GM18502 (cell line): ENCODE measurements around the gene TLL2.

Experiments used
- ATAC-seq: cut with Tn5 transposase; IDR thresholded peaks from one replicate; pipeline ENCODE4 v1.9.1; 2021; ENCODE audit warnings: mild to moderate bottlenecking; ENCODE audit not compliant: unreplicated experiment, poor library complexity

The TLL2 gene

GRCh38 chr10:96369890-96370583, 143.7 kb downstream of the TLL2 start:
- no peak for ATAC-seq

GRCh38 chr10:96368971-96369370, 144.8 kb downstream of the TLL2 start:
- ATAC-seq = no peak

DNA sequence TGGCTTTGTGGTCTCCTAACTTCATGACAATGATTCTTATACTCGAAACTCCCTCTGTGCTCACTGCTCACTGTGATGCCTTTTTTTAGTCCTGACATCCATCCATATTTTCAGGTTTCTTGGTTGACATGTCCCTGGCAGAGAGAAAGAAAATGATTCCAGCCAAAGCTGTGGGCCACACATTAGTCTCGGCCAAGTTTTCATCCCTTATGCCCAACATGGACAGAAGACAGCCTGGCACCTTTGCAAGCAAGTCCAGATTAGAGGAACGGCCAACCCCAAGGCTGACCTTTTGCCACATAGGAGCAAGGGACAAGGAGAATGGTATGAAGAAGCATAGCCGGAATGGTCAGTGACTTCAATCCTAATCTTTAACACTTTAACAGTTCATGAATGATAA, 146.3 kb downstream of the TLL2 start:
- ATAC-seq = no peak

- no peak for ATAC-seq
These were observed 147.2 kb downstream of the TLL2 start for GRCh38 chr10:96366508-96366907.

GRCh38 chr10:96365571-96365970, 148.2 kb downstream of the TLL2 start:
- no peak for ATAC-seq

- ATAC-seq = no peak
These were observed 153.0 kb downstream of the TLL2 start for GRCh38 chr10:96360766-96361165.

GRCh38 chr10:96360331-96360730, 153.4 kb downstream of the TLL2 start:
- no peak for ATAC-seq

GRCh38 chr10:96359616-96360015, 154.1 kb downstream of the TLL2 start:
- no peak for ATAC-seq

DNA sequence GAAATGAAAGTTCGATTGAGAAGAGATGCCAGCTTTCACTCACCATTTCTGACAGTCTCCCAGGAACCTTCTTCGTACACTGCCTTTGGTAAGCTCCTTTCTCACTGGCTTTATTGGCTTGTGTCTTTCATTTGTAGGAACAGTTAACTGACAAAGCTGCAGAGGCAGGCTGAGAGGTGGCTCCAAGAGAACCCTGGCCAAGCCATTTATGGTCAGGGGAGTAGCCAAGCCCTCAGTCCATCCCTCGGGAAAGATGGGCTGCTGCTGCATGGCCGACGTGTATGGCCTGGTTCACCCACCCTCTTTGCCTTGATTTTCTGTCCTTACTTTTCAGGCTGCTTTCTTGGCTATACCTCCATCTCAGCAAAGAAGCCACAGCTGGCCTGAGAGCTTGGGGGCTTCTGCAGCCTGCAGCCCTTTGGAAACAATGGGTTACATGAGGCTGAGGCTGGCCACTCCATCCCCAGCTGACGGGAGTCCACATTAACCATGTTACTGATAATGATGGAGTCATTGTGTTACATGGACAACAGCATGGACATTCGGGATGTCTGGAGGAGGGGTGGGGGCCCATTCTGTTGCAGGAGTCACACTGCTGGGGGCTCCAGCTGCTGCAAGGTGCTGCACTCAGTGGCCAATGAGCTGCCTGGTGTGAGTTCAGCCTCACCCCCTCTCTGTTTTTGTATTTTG, 154.7 kb downstream of the TLL2 start, which contains the start of gene OPALIN:
Gene OPALIN, minus strand, starts transcription at position 152 of the 690 bp plus-strand sequence. Its CDS starts 106 bp downstream, at position 46.
- ATAC-seq = no peak

GRCh38 chr10:96357038-96357620, 156.6 kb downstream of the TLL2 start:
- ATAC-seq = no peak

DNA sequence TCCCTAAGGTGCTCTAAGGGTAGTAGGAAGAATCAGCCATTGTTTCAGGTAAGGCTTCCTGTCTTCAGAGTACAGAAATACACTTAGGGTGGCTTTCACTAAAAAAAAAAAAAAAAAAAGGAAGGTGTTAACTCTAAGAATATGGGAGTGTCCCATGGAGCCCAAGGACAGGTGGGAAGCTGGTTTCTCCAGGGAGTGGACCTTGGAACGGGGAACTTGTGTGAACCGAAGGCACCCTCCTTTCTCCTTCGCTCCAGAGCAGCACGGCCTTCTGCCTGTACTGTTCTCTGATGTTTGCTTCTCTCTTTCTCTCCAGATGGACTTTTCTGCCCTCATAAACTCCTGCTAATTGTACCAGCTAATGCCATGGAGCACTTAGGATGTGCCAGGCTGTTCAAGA, 161.1 kb downstream of the TLL2 start:
- ATAC-seq = no peak

DNA sequence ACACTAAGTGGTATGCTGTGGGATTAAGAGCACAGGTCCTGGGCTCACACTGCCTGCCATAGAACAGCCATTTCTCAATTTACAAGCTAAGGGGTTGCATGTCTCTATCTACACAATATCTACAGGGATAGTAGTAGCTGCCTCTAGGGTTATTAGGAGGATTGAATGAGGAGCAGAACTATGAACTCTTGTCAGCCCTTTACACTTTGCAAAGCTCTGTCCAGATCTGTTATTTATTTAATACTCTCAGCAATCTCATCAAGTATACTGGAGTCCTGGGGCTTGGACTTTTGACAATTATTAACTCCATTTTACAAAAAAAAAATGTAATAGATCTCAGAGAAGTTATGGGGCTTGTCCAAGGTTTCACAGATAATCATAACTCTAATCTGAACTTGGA, 161.7 kb downstream of the TLL2 start:
- no peak for ATAC-seq

DNA sequence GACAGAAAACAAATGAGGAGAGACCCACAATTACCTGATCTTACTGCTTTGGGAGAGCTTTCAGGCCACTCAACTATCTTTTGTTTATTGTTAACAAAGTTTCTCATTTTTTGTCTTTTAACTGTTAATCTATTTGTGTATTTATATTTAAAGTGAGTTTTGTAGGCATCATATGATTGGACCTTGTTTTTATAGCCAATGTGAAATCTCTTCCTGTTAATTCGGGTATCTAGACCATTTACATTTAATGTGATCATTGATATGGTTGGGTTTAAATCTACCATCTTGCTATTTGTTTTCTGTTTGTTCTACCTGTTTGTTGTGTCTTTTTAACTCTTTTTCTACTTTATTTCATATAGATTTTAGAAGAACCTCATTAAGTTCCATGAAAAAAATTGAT, 167.4 kb downstream of the TLL2 start:
- no peak for ATAC-seq

DNA sequence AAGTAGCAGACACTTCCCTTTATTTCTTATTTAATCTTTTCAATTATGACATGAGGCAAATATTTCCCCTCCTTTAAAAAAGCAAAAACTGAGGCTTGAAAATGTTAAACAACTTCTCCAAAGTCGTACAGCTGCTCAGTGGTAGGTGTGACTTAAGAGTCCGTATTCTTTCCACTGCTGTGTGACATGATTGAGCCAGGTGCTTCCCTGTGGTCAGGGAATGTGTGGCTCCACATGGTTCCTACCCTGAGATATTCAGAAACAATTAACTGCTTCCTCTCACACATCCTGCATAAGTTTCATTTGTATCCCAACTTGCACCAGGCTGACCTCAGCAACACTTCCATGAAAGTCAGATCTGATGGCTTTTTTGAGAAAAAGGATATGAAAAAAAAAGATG, 168.5 kb downstream of the TLL2 start:
- no peak for ATAC-seq

GRCh38 chr10:96344178-96344577, 169.5 kb downstream of the TLL2 start:
- ATAC-seq = no peak

- ATAC-seq = no peak
These were observed 171.3 kb downstream of the TLL2 start for GRCh38 chr10:96342402-96342801.

- no peak for ATAC-seq
These were observed 172.2 kb downstream of the TLL2 start for GRCh38 chr10:96341219-96342182.

- ATAC-seq = no peak
These were observed 173.5 kb downstream of the TLL2 start for GRCh38 chr10:96339956-96340904.

DNA sequence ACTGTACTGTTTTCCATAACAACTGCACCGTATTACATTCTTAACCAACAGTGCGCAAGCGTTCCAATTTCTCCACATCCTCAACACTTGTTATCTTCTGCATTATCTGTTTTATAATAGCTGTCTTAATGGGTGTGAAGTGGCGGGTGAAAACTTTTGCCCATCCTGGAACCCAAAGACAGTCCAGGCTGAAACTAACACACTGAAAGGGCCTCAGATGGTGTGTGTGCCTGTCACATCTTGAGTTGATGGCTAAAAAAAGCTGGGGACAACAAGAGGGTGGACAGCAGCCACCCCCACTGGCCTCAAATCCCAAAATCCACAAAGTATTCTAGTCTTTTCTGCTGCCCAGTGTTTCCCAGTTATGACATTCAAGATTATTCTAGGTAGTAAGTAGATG, 174.3 kb downstream of the TLL2 start:
- no peak for ATAC-seq
